Vagina (tissue), 2 donors: ENCODE data around the gene AK9. TPM values are rescaled to one million over a fixed set of nuclear protein-coding genes. Genes with fewer than 3 reads are reported as not detected.
"Not testable (repeated sequence)": the region's sequence is repeated elsewhere in the genome, so short reads cannot be mapped to it uniquely, and the experiment has no call there.

Source experiments
- DNase-seq, 2 donors: peaks; one replicate each; pipeline ENCODE4 v3.0.0-alpha.2; 2017; ENCODE audit errors: extremely low spot score in 2 of 2
- H3K27ac ChIP-seq: fragments of 200-600 bp; sonication (generic); one replicate; pipeline ENCODE4 v1.5.1; 2019
- H3K27me3 ChIP-seq: fragments of 200-600 bp; sonication (generic); one replicate; pipeline ENCODE4 v1.5.1; 2019
- H3K36me3 ChIP-seq, 2 donors: fragments of 200-600 bp; sonication (generic); one replicate each; pipeline ENCODE4 v1.5.1; 2017 to 2019
- H3K4me1 ChIP-seq: fragments of 200-600 bp; sonication (generic); one replicate; pipeline ENCODE4 v1.5.1; 2019
- H3K4me3 ChIP-seq, 2 donors: fragments of 200-600 bp; sonication (generic); 1 replicate in 1 of 2; 2 replicates in 1 of 2; pipeline ENCODE4 v1.5.1; 2016 to 2019
- H3K9me3 ChIP-seq: fragments of 200-600 bp; sonication (generic); one replicate; pipeline ENCODE4 v1.5.1; 2019
- CTCF ChIP-seq, 3 experiments: fragments of 450-650 bp in 2 of 3; fragments of 200-600 bp in 1 of 3; sonication (generic) in 1 of 3; IDR thresholded peaks; one replicate each; pipeline ENCODE4 v1.5.1; 2017 to 2019; ENCODE audit warnings: antibody characterized with exemption in 3 of 3, mild to moderate bottlenecking in 2 of 3, moderate library complexity in 2 of 3
- POLR2A ChIP-seq, 2 donors: fragments of 450-650 bp; IDR thresholded peaks; one replicate each; pipeline ENCODE4 v1.6.1; 2017; ENCODE audit warnings: antibody characterized with exemption in 2 of 2, mild to moderate bottlenecking in 2 of 2, moderate library complexity in 2 of 2
- POLR2AphosphoS5 ChIP-seq, 2 donors: sonication (generic); formaldehyde crosslinking; IDR thresholded peaks; one replicate each; pipeline ENCODE4 v1.9.0; 2017; ENCODE audit warnings: antibody characterized with exemption in 2 of 2, mild to moderate bottlenecking in 2 of 2, low read depth in 1 of 2; ENCODE audit not compliant: insufficient read depth in 1 of 2
- intact Hi-C: fragments of 100-400 bp; cut with DNase I; formaldehyde crosslinking; loops from one replicate; pipeline ENCODE4 v1.15.1; 2023
- total RNA-seq: library from RNA; depleted of rRNA; stranded (reverse); fragments of >200 nt; gene quantifications from one replicate; pipeline ENCODE4 v1.2.3, GENCODE V29; 2016

Gene AK9
- total RNA-seq, 1 donor from 2014 or later = 8.1 TPM

GRCh38 chr6:109714166-109714565, 23.2 kb upstream of the AK9 start:
- H3K4me1 ChIP-seq = no peaks in the 10 kb centered on the region
- no peak overlapping the region for H3K27ac ChIP-seq
- intact Hi-C loops = no loop called here
- H3K36me3 ChIP-seq = peaks cover 0 to 6% of the 10 kb centered on the region in 2 donors
- H3K9me3 ChIP-seq = no peaks in the 10 kb centered on the region
- no peak overlapping the region for H3K4me3 ChIP-seq
- DNase-seq = no peak
- H3K27me3 ChIP-seq = no peaks in the 10 kb centered on the region
- TF ChIP-seq CTCF (IDR thresholded peaks at IDR 0.05) = no peak
- no peak for TF ChIP-seq POLR2AphosphoS5 (IDR thresholded peaks at IDR 0.05; ENCODE audit: insufficient read depth in 1 of 2, low read depth in 1 of 2)
- TF ChIP-seq POLR2A (IDR thresholded peaks at IDR 0.05) = no peak

GRCh38 chr6:109713097-109713496, 22.1 kb upstream of the AK9 start:
- DNase-seq = no peak
- intact Hi-C loops = no loop called here
- TF ChIP-seq POLR2AphosphoS5 (IDR thresholded peaks at IDR 0.05; ENCODE audit: insufficient read depth in 1 of 2, low read depth in 1 of 2) = no peak
- TF ChIP-seq CTCF (IDR thresholded peaks at IDR 0.05) = no peak
- TF ChIP-seq POLR2A (IDR thresholded peaks at IDR 0.05) = no peak
- H3K27me3 ChIP-seq = no peaks in the 10 kb centered on the region
- H3K9me3 ChIP-seq = no peaks in the 10 kb centered on the region
- no peak overlapping the region for H3K27ac ChIP-seq
- no peaks in the 10 kb centered on the region for H3K4me1 ChIP-seq
- no peak overlapping the region for H3K4me3 ChIP-seq
- peaks cover 0 to 6% of the 10 kb centered on the region in 2 donors for H3K36me3 ChIP-seq

DNA sequence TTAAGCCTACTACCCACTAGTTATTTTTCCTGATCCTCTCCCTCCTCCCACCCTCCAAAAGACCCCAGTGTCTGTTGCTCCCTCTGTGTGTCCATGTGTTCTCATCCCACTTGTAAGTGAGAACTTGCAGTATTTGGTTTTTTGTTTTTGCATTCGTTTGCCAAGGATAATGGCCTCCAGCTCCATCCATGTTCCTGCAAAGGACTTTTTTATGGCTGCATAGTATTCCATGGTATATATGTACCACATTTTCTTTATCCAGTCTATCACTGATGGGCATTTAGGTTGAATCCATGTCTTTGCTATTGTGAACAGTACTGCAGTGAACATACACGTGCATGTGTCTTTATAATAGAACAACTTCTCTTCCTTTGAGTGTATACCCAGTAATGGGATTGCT, 17.1 kb upstream of the AK9 start:
- DNase-seq, intact Hi-C loops, H3K36me3 ChIP-seq, H3K9me3 ChIP-seq, H3K27me3 ChIP-seq, H3K4me1 ChIP-seq, H3K4me3 ChIP-seq, H3K27ac ChIP-seq: not testable (repeated sequence)

- Histone ChIP-seq H3K4me1 (no peaks in the 10 kb centered on the region), H3K27ac (no peak overlapping the region), H3K9me3 (no peaks in the 10 kb centered on the region), H3K36me3 (no peaks in the 10 kb centered on the region), H3K27me3 (no peaks in the 10 kb centered on the region), H3K4me3 (no peak overlapping the region)
- TF ChIP-seq POLR2AphosphoS5 (IDR thresholded peaks at IDR 0.05; ENCODE audit: insufficient read depth in 1 of 2, low read depth in 1 of 2) (no peak), POLR2A (IDR thresholded peaks at IDR 0.05) (no peak), CTCF (IDR thresholded peaks at IDR 0.05) (no peak)
- no peak for DNase-seq
- intact Hi-C loops = no loop called here
Measured at GRCh38 chr6:109706513-109706912, 15.5 kb upstream of the AK9 start.

- Histone ChIP-seq H3K4me3 (no peak overlapping the region), H3K9me3 (no peaks in the 10 kb centered on the region), H3K4me1 (no peaks in the 10 kb centered on the region), H3K27me3 (no peaks in the 10 kb centered on the region), H3K27ac (no peak overlapping the region), H3K36me3 (no peaks in the 10 kb centered on the region)
- intact Hi-C loops = no loop called here
- TF ChIP-seq POLR2A (IDR thresholded peaks at IDR 0.05) (no peak), CTCF (IDR thresholded peaks at IDR 0.05) (peak; percentile 90 to 100 (median 99)), POLR2AphosphoS5 (IDR thresholded peaks at IDR 0.05; ENCODE audit: insufficient read depth in 1 of 2, low read depth in 1 of 2) (peak in 1 of 2 donors; percentile 55)
- no peak for DNase-seq
Measured at GRCh38 chr6:109705258-109705657, 14.3 kb upstream of the AK9 start.

DNA sequence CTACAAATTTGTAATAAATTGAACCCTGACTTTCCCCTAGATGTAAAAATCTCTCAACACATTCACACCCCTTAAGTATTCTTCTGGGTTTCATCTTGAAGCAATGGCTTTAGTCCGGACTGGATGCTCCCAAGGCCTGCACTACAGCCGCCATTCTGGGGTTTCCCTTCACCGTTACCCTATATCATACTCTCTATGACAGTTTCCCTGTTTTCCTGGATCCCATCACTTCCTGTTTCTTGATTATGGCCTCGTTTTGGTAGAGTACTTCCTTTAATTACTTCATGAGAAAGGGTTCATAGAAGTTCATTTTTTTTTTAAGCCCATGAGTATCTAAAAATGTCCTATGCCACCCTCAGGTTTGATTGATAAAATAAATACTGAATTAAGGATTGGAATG, 11.8 kb upstream of the AK9 start:
- Histone ChIP-seq H3K27ac (no peak overlapping the region), H3K4me1 (no peaks in the 10 kb centered on the region), H3K4me3 (no peak overlapping the region), H3K36me3 (no peaks in the 10 kb centered on the region), H3K9me3 (no peaks in the 10 kb centered on the region), H3K27me3 (no peaks in the 10 kb centered on the region)
- intact Hi-C loops = loop anchor here (1.0 kb wide), 1 partner anchor 338 kb away; no protein-coding TSS in a partner anchor
- no peak for TF ChIP-seq CTCF (IDR thresholded peaks at IDR 0.05)
- TF ChIP-seq POLR2A (IDR thresholded peaks at IDR 0.05) = no peak
- no peak for TF ChIP-seq POLR2AphosphoS5 (IDR thresholded peaks at IDR 0.05; ENCODE audit: insufficient read depth in 1 of 2, low read depth in 1 of 2)
- DNase-seq = no peak
